MV-4-11 (cell line): ENCODE results near the gene GRAP.

Source experiments
- DNase-seq: peaks from one replicate; lab custom pipeline; 2025; lab: John Stamatoyannopoulos, UW

The GRAP gene

DNA sequence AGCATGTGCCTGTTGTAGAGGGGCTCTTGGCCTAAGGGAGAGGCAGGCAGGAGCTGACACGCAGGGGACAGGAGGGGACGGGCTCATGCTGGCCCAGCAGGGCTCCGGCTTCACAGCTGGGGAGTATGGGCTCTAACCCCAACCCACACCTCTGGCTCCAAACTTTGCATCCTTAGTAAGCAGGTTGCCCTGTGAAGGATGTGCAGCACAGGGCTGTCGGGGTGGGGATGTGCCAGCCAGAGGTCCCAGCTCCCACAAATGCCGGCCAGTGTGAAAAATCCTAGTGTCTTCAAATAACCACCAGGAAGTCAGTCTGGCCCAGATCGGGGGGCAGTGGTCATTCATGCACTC, 28.2 kb downstream of the GRAP start:
- DNase-seq, result no peak

DNA sequence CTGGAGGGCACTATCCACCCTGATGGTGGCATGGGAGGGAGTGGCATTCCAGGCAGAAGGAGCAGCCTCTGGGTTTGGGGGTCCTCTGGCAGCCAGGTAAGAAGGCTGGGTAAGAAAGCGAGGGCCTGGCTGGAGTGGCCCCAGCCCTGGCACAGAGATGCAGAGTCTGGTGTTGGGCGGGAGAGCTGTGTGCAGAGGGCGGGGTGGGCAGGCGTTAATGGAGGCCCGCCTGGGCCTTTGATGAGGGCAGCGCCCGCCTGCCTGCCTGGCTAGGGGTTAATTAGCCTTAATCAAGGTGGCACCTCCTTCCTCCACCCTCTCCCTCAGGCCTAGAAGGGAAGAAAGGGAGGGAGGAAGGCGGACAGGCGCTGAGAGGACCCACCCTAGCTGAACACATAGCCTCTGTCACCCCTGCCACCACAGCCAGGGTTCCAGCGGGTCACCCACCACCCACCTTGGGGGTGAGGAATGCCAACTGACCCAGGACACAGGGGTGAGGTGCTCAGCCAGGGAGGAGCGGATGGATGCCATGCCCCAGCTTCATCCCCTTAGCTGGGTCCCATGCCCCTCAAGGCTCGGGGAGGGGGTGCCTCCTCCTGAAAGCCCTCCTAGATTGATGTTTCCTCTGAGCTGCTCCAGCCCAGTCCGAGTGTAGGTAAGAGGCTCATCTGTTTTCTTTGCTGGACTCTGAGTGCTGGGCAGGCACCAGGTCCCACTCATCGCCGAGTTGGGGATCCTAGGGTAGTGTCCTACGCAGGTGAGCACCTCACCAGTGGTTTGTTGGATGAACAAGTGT, 28.8 kb downstream of the GRAP start:
- DNase-seq, result no peak

DNA sequence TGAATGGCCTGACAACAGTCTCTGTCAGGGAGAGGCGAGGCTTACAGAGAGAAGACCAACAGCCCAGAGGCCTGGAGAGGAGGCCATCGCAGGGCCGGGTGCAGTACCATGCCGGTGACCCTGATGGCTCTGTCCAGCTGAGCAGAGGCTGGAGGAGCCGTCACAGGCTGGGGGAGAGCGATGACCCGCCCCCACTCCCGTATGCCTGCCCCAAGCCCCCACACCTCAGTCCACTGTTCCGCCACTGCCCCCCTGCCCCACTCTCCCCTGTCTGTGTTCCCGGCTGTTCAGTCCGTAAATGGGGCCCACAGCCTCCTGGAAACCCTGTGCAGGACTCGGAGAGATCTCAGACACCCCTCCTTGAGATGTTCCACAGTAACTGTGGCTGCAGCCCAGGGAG, 29.4 kb downstream of the GRAP start:
- no peak for DNase-seq

DNA sequence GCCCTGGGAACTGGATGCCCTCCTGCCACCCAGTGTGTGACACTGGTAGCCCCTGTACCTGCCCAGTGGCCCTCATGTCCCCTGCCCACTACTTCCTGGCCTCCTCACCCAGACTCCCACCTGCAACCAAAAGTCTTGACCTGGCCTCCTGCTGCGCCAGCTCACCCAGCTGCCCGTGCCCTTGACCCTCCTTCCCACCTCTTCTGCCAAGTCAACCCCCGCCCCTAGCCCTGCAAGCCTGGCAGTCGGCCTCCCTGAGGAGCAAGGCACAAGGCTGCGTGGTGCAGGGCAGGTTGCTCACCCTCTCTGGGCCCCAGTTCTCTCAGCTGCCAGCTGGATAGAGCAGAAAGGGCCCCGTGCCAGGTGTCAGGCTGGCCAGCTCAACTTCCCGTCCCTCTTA, 29.9 kb downstream of the GRAP start:
- DNase-seq, result no peak

DNA sequence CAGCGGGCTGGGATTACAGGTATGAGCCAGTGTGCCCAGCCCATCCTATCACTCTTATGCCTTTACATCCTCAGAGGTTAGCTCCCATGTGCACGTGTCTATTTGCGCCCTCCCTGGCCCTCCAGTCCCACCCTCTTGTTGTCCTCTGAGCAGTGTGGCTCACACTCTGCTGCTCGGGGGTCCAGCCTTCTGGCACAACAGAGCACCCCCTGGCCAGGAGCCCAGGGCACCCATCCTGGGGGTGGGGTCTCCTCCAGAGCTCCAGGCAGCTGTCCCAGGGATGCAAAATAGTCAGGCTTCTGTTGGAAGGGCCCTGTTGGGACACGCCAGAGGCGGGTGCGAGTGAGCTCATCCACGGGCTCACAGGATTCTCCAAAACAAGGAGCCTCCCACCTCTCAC, 30.5 kb downstream of the GRAP start:
- no peak for DNase-seq

DNA sequence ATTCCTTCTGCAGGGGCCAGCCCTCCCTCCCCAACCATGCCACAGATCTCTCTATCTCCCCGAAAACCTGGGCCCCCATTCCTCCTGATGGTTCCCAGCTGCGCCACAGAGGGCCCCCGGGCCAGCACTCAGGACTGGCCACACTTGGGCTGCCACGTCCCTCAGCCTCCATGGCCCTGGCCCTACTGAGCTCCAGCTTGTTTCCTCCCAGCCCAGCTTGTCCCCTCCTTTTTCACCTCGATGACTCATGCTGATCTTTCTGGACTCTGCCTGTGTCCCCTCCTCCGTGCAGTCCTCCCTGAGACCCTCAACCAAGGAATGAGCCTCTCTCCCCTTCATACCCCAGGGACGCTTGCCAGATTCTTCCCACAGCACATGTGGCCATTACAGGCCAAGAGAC, 31.3 kb downstream of the GRAP start:
- DNase-seq, result no peak

DNA sequence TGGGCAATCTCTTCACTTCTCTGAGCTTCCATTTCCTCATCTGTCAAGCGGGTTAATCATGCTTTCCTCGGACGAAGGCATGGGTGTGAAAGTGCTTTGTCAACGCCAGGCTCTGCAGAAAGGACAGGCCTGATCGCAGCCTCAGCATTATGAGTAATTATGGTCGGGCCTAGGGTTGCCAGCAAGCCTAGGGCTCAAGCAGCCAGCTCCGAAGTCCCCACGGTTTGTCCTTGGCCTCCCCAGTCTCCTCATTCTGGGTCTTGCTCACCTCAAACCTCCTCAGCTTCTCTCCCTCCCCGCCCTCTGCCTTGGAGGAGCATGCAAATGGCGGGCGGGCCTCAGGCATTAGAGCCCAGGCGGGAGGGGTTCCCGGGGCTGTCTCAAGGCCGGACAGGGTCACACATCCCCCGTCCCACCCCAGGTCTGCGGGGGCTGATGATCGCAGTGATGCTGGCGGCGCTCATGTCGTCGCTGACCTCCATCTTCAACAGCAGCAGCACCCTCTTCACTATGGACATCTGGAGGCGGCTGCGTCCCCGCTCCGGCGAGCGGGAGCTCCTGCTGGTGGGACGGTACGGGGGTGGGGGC, 32.0 kb downstream of the GRAP start:
- DNase-seq, result peak; percentile 14

DNA sequence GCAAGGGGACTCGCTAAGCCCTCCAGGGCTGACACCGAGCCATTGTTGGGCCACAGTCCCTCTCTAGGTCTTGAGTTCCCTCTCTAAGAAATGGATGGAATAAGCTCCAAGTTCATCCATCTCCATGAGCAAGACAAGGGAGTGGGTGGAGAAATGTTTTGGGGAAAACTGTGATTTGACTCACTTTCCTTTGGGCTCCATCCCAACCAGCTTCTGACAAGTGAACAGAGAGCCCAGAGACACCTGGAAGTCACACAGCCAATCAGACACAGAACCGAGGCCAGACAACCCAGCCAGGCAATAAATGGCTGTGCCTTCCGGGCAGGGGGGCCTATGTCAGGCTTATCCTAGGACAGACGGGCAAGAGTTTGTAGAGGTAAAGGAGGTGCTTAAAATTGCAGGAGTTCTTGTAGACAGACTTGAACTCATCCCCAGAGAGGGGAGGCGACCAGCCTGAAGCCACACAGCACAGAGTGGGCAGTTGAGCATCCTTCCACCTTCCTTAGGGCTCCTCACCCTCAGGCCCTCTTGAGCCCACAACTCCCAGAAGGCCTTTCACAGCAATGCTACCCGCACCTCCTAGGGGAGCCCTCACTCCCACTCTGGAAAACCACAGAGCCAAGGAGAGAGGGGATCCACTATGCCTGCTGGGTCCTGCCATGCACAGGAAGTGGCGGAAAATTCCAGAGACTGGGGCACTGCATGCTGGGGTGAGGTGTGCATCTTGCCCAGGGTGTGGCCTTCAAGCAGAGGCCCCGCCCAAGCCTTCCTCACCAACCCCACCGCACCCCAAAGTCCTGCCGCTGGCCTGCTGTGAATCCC, 32.7 kb downstream of the GRAP start:
- no peak for DNase-seq

DNA sequence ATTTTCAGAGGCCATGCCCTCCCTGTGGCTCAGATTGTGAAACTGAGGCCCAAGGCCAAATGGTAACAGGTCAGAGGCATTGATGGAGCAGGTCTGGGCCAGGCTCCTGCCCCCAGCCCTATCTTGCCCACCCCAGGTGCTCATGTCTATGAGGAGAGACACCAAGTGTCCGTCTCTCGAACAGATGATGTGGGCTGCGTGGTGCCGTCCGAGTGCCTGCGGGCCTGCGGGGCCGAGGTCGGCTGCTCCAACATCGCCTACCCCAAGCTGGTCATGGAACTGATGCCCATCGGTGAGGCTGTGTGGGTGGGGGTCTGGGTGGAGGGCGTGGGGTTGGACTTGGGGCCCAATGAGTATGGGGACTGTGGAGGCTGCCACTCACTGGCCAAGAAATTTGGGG, 33.5 kb downstream of the GRAP start:
- DNase-seq, result no peak

DNA sequence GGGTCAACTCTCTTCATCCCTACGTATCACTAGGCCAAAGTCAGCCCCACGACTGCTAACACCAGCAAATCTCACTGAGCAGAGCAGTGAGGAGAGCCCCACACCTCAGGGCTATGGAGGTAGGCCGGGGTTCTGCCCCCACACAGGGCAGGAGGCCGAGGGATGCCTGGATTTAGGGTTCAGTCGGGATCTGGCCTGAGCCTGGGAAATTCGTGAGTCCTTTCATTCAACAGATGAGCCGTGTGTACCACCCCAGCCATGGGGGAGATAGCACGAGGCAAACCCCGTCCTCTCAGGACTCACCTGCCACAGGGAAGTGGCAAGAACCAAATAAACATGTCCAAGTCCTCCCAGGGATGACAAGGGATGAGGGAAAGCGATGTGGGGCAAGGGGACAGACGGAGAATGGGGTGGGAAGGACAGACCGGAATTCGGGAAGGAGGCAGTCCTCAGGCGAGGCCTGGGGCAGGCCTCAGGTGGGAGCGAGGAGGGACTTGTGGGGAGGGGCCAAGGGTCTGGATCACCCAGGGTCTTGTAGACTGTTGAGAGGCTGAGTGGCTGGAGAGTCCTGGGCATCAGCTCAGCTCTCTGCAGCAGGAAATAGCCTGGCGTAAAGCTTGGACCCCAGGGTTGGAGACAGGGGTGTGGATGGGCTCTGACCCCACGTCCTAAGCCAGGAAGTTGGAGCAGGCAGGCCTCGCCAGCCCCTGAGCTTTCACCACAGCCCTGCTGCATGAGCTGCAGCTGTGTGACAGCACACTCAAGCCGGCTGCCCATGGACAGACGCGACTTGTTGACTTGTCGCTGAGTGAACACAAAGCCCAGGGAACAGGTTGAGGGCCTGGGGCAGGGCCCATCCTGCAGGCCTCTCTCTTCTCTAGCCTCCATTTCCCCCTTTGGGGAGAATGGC, 34.3 kb downstream of the GRAP start:
- DNase-seq, result no peak

DNA sequence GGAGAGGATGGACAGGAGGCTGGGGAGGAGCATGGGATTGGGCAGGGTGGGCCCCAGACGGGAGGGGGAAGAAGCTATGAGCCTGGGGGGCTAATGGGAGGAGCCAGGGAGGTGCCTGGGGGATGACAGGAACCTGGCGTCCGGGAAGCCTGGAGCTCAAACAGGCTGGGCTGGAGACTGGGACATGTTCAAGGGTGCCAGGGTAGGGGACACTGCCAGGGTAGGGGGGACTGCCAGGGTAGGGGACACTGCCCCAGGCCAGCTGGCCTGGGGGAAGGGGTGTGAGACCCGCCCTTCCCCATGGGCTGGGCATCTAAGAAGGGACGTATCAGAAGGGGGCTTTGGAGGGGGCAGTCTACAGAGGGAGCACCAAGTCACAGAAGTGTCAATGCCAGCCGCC, 35.2 kb downstream of the GRAP start:
- no peak for DNase-seq

DNA sequence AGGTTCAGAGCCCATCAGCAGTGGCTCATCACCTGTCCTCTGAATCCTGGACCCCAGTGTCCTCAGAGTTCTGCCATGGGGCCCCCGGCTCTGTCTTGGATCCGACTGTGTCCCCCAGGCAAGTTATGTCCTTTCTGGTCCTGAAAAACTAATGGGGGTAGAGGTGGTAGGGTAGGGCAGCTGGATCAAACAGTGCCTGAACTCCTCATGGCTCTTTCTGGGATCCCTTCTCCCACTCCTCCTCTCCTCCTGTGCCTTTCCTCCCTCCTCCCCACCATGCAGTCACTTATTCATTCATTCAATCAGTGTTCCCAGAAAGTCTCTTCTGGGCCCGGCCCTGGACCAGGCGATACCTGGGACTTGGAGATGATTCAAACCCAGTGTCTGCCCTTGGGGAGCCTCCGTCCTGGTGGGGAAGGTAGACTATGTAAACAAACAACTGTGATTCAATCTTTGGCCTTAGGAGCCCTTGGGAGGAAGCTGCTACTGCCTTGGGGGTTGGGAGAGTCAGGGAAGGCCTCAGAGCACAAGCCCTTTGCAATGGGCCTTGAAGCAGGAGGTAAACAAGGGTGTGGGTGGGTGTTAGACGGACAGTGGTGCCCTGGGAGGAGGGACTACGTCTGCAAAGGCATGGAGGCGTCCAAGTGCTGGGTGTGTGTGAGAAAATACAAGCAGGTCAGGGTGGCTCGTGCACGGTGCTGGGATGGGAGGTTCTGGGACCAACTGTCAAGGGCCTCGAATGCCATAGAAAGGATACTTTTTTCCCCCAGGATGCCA, 35.8 kb downstream of the GRAP start:
- DNase-seq, result no peak

DNA sequence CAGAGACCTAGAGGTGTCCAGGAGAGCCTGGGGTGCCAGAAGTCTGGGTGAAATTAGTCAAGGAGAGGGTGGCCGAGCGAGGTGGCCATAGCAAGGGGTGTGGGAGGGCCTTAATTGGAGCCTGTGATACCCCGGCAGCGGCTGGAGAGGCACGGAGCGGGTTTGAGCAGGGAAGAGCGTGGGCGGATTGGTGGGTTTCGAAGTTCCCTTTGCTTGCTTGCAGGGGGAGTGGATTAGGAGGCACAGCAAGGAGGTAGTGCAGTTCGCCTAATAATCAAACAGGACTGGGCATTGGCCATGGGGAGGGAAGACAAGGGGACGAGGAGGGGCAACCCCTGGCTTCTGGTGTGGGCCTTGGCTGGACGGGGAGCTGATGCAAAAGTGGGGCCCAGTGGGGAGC, 36.8 kb downstream of the GRAP start:
- no peak for DNase-seq

DNA sequence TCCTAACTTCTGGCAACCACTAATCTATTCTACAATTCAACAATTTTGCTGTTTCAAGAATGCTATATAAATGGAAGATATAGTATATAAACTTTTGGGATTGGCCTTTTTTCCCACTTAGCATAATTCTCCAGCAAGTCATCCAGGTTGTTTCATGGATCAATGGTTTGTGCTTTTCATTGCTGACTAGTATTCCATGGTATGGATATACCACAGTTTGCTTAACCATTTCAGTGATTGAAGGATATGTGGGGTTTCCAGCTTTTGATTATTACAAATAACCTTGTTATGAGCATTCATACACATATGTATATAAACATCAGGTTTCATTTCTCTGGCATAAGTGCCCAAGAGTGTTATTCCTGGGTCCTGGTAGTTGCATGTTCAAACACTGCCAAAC, 40.1 kb downstream of the GRAP start:
- no peak for DNase-seq

DNA sequence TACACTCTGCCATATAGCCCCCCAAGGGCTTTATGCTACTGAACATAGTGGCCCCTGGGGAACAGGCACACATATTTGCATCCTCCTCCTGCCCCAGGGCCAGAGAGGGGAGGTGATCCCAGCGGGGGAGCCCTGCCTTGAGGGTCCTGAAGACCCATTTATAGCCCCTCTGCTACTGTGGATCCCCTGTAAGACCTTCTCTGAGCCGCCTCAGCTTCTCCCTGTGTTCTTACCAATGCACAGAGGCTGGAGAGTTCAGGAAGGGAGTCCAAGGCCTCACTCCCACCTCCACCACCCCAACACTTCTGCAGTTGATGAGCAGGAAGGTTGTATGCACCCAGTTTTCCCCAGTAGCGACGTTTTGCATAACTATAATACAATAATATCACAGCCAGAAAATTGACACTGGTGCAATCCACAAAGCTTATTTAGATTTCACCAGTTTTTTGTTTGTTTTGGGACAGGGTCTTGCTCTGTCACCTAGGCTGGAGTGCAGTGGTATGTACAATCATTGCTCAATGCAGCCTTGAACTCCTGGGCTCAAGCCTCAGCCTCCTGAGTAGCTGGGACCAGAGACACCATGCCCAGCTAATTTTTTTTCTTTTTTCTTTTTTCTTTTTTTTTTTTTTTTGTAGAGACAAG, 40.8 kb downstream of the GRAP start:
- no peak for DNase-seq

DNA sequence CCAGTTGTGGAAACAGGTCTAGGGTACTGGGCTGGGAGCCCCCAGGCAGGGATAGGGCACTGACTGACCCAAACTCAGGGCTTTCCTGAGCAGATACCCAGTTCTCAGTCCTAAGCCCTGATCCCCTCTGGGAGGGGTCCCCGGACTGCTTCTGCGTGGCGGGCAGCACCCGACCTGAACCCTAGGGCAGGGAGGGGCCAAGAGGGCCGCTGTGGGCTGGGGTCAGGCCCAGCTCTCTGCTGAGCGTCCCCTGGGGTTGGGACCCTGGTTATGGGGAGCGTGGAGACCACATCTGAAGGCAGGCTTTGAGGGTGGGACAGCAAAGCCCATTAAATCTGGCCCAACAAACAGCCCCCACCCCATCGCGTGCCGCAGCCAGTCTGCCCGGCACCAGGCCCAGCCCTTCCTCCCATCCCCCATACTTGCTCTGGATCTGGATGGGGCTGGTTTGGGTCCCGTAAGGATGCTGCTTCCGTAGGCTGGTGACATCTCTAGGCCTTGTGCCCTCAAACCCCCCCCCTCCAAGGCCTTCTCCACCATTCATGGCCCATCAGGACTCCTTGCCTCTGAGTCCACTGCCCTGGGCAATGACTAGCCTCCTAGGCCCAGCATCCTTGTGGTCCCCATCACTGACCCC, 41.5 kb downstream of the GRAP start:
- DNase-seq, result no peak

DNA sequence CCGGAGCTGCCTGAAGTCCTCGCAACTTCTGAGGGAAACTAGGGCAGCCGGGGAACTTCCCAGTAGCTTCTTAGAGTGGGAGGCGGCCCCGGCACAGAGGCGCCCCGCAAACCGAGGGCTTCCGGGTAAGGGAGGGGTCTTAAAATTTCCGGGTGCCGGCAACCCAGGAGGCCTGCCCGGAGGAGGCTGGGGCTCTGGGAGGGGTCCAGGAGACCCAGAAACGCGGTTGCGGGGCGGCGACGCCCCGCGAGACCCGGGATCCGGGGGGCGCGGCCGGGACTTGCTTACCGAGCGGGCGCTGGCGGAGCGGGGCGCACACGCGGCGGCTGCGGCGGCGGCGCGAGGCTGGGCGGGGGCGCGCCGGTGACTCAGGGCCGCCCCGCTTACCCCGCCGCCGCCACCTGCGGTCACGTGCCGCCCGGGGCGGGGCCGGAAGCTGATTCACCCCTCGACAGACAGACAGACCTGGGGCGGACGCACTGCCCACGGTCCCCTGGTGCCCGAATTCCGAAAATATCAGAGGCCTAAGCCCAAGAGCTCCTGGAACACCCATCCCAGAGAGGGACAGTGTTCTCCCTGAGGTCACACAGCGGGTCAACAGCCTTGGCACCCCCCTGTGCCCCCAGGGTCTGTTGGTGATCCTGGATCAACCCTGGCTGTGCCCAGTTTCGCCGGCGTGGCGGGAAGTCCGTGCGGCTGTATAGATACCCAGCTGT, 42.2 kb downstream of the GRAP start, which contains the start of gene FAM83G:
Gene FAM83G, minus strand, starts transcription at position 344 of the 716 bp plus-strand sequence. CDS start 723 bp downstream, outside the sequence.
- DNase-seq, result peak; percentile 65

DNA sequence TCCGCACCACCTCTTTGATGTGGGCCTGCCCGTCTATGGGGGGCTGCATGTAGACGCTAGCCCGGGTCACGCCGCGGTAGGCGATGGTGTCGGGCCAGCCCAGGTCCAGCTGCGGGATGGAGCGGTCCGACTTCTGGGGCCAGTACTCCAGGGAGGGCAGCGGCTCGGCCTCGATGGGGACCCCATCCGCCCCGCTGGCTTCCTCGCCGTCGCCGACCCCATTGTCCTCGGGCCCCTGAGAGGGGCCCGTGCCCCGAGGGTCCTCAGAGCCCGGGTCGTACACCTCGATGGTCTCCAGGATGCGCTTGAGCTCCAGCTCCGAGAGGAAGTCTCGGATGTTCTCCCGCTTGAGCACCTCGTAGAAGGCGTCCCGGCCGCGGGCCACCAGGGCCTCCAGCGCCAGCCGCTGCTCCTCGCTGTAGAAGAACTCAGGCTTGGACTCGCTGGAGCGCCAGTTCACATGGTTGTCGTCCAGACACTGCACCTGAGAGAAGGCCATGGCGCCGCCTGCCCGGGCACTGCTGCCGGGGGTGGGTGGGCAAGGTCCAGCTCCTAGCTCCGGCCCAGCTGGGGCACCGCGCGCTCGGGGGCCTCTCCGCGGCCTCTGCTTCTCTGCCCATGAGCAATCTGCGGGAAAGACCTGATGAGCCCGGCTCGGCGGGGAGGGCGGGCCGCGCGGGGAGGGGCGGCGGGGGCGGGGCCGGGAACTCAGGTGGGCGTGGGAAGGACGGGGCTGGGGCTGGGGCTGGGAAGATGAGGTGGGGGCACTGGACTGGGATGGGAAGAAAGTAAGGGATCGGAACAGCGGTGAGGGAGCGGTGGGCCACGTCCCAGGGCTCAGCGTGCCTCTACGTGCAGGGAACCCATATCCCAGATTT, 43.0 kb downstream of the GRAP start:
- no peak for DNase-seq
